Stimulated activated naive CD8-positive, alpha-beta T cell treated with anti-CD3 and anti-CD28 coated beads, Interleukin-15, amount 100 ng/mL, for 72 hours (primary cell): ENCODE measurements around the gene VWF.
A peak's percentile ranks its signal among the peaks of the same experiment; 100 is the strongest.

Experiments used
- ATAC-seq: fragments of 150-1000 bp; cut with Tn5 transposase; 2 replicates; pipeline ENCODE4 v1.10.0; 2021; ENCODE audit warnings: mild to moderate bottlenecking, moderate library complexity
- DNase-seq, 2 donors: peaks; one replicate each; pipeline ENCODE4 v3.0.0; 2021 to 2022
- H3K27ac Mint-ChIP-seq, 2 donors: one replicate each; pipeline ENCODE4 v1.8.0; 2022; ENCODE audit warnings: mild to moderate bottlenecking in 2 of 2, mixed read lengths in 2 of 2, moderate library complexity in 2 of 2
- H3K27me3 Mint-ChIP-seq: one replicate; pipeline ENCODE4 v1.8.0; 2022; ENCODE audit warnings: mixed read lengths
- H3K4me1 Mint-ChIP-seq: one replicate; pipeline ENCODE4 v1.8.0; 2022; ENCODE audit warnings: mild to moderate bottlenecking, mixed read lengths
- H3K4me3 Mint-ChIP-seq, 2 donors: one replicate each; pipeline ENCODE4 v1.8.0; 2022; ENCODE audit warnings: mild to moderate bottlenecking in 2 of 2, mixed read lengths in 2 of 2, moderate library complexity in 1 of 2
- H3K9me3 Mint-ChIP-seq, 2 donors: one replicate each; pipeline ENCODE4 v1.8.0; 2022; ENCODE audit warnings: mixed read lengths in 2 of 2

VWF gene

DNA sequence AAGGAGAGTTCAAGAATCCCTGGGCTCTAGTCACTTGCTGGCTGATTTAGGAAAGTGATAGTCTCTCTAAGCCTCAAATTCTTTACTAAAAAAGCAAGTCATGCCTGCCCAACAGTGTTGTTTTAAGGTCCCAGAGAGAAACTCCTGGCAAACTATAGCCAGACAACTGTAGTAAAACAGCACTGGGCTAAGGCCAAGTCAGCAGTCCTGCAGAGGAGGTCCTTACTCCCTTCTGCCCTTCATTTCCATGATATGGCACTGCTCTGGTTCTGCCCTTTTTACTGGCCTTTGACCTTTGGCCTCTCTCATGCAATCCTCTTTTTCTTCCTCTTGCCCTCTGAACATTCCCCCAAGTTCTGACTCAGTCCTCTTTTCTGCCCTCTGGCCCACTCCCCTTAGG is 74.9 kb downstream of the VWF start:
- ATAC-seq (no peak), DNase-seq (no peak)
- Mint-ChIP-seq H3K4me3 (no peak overlapping the region), H3K27ac (no peak overlapping the region), H3K4me1 (no peaks in the 10 kb centered on the region), H3K9me3 (no peaks in the 10 kb centered on the region), H3K27me3 (no peaks in the 10 kb centered on the region)

DNA sequence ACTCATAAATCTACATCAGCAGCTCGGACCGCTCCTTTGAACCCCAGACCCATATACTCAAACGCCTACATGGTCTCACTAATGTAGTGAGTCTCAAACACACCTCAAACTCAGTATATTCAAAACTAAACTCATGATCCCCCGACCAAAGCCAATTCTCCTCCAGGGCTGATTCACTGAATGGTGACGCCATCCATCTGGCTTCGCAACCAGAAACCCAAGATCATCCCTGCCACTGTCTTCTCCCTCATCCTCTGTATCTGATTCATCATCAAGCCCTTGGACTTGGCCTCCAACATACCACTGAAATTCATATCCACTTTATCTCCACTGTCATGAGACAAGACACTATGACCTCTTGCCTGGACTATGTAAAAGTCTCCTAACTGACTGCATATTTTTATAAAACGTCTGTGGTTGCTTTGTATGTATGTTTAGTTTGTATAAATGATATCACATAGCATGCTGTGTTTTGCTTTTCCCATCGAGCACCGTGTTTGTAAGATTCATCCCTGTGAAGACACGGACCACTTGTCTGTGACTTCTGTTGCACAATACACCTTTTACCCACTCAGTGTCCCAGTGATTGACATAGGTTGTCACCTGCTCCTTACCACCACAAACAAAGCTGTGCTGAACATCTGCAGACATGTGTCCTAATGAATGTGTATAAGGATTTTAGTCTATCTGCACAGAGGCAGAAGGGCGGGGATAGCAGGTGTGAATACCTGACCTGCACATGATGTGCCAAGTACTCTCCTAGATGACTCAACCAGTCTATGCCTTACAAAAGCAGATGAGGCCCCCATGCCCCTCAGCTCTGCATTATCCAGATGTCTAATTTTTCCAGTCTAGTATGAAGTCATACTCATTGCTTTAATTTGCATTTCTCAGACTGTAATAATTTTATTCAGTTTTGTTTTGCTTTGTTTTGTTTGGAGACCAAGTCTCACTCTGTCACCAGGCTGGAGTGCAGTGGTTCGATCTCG is 76.9 kb downstream of the VWF start:
- Mint-ChIP-seq H3K27ac (no peak overlapping the region), H3K4me1 (no peaks in the 10 kb centered on the region), H3K9me3 (no peaks in the 10 kb centered on the region), H3K27me3 (no peaks in the 10 kb centered on the region), H3K4me3 (no peak overlapping the region)
- ATAC-seq (peak; percentile 63), DNase-seq (no peak)

DNA sequence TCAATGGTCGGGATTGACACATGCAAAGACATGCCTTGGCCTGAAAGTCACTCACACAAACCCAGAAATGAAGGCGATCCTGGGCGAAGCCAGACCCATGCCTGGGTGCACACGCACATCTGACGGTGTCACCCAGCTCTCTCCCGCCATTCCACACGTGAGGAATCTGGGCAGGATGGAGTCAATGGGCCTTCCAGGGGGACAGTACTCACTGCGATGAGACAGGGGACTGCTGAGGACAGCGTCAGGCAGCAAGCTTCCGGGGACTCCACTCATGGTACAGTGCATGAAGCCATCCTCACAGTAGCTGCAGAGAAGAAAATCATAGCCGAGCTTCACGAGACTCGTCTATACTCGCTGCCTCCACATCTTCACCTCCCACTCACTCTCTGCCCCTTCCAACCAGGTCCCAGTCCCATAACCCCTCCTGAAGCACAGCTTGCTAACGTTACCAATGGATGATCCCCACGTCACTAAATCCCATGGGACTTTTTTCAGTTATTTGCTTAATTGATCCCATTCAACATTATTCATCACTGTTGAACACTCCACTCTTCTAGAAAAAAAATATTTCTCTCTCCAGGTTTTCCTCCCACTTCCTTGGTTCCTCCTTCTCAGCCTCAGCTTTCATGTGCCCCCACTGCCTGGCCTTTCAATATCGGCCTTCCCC is 77.8 kb downstream of the VWF start:
- no peaks in the 10 kb centered on the region for H3K27me3 Mint-ChIP-seq
- H3K4me3 Mint-ChIP-seq, result no peak overlapping the region
- no peaks in the 10 kb centered on the region for H3K9me3 Mint-ChIP-seq
- H3K4me1 Mint-ChIP-seq, result no peaks in the 10 kb centered on the region
- no peak overlapping the region for H3K27ac Mint-ChIP-seq
- no peak for ATAC-seq
- no peak for DNase-seq

DNA sequence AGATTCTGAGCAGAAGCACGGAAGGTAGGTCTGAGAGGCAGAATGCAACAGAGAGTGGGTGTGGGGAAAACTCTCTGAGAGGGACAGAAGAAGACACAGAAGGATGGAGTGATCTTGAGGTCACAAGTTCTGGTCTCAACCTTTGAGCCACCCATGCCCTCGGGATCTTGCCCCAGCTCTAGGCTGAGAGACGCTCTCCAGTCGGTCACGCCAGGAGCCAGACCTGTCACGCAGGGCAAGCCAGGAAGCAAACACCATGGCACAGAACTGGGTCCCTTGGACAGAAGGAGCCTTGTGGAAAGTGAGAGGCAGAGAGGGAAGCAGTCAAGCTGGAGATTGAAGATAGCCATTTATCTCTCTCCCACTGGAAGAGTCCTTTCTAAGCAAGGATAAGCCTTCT is 79.0 kb downstream of the VWF start:
- Mint-ChIP-seq H3K27me3 (no peaks in the 10 kb centered on the region), H3K27ac (no peak overlapping the region), H3K9me3 (no peaks in the 10 kb centered on the region), H3K4me1 (no peaks in the 10 kb centered on the region), H3K4me3 (no peak overlapping the region)
- DNase-seq (no peak), ATAC-seq (no peak)

DNA sequence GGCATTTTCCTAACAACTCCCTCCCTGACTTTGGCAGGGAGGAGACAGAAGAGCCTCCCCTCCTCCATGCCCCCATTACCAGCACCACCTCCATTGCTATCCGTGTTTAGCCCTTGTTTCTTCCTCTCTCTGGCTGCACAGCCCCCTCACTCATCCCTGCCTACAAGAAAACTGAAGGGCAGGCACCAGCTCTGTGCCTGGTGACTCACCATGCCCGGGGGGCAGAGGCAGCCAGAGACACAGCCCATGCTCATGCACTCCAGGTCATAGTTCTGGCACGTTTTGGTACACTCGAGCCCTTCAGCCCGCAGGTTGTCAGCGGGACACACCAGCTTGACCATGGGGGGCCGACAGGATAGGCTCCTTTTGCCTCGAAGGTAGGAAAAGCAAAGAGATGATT is 80.4 kb downstream of the VWF start:
- no peaks in the 10 kb centered on the region for H3K27me3 Mint-ChIP-seq
- DNase-seq (no peak), ATAC-seq (no peak)
- H3K27ac Mint-ChIP-seq, result no peak overlapping the region
- peaks cover 5% of the 10 kb centered on the region for H3K4me1 Mint-ChIP-seq
- H3K4me3 Mint-ChIP-seq, result no peak overlapping the region
- no peaks in the 10 kb centered on the region for H3K9me3 Mint-ChIP-seq

DNA sequence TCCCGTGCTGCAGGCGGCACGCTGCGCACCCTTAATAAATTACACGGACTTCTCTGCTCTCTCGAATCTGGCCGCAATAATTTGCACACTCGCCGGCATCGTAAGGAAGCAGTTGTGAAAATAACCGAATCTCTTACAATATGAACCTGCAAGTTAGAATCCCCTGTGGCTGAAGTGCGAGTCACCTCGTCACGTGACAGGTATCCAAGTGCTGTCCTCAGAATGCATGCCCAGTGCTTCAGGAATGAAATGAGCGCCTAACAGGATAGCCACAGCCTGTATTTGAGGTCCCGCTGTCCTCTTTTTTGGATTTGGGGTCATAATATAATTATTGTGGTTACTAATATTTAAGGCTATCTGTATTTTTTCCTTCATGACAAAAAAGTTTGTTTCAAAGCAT is 82.0 kb downstream of the VWF start:
- H3K4me1 Mint-ChIP-seq, result peaks cover 5% of the 10 kb centered on the region
- no peak for DNase-seq

DNA sequence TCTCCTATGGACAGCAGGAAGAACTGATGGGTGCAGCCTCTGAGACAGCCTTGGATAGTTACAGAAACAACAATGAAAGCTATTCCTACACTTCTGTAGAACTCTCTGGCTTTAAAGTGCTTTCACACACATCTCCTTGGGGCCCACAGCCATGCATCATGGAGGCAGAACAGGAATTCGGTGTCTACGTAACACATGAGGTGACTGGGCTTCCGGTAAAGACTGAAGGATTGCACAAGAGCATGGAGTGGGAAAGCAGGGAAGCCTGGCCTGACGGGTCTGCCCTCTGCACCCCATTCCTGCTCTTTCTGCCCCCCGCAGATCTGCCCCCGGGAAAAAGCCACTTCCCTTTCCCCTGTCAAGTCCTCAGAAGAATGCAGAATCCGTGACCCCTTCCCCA is 82.6 kb downstream of the VWF start:
- ATAC-seq (no peak), DNase-seq (no peak)

More for the DNA sequence above, 82.0 kb downstream of the VWF start:
- Mint-ChIP-seq H3K27ac (no peak overlapping the region), H3K4me3 (no peak overlapping the region), H3K9me3 (no peaks in the 10 kb centered on the region), H3K27me3 (no peaks in the 10 kb centered on the region)
- no peak for ATAC-seq

DNA sequence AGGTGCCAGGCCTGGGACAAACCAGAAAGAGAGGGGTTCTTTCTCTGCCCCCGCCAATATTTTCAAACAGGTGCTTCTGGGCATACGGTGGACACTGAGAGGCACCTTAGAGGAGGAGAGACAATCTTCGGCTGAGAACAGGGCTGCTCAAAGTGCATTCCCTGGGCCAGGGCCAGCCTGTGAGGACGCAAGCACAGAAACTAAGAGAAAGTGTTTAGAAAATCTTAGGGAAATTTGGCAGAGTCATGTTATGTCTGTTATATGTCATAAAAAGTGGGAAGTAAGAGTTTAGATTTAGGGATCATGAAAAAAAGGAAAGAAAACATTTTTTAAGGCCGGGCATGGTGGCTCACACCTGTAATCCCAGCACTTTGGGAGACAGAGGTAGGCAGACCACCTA is 83.7 kb downstream of the VWF start:
- Mint-ChIP-seq H3K27me3 (no peaks in the 10 kb centered on the region), H3K4me3 (no peak overlapping the region), H3K27ac (no peak overlapping the region), H3K4me1 (peaks cover 5% of the 10 kb centered on the region), H3K9me3 (no peaks in the 10 kb centered on the region)
- DNase-seq (no peak), ATAC-seq (no peak)

More for the DNA sequence above, 82.6 kb downstream of the VWF start:
- Mint-ChIP-seq H3K9me3 (no peaks in the 10 kb centered on the region), H3K4me1 (peaks cover 5% of the 10 kb centered on the region), H3K4me3 (no peak overlapping the region), H3K27ac (no peak overlapping the region), H3K27me3 (no peaks in the 10 kb centered on the region)

DNA sequence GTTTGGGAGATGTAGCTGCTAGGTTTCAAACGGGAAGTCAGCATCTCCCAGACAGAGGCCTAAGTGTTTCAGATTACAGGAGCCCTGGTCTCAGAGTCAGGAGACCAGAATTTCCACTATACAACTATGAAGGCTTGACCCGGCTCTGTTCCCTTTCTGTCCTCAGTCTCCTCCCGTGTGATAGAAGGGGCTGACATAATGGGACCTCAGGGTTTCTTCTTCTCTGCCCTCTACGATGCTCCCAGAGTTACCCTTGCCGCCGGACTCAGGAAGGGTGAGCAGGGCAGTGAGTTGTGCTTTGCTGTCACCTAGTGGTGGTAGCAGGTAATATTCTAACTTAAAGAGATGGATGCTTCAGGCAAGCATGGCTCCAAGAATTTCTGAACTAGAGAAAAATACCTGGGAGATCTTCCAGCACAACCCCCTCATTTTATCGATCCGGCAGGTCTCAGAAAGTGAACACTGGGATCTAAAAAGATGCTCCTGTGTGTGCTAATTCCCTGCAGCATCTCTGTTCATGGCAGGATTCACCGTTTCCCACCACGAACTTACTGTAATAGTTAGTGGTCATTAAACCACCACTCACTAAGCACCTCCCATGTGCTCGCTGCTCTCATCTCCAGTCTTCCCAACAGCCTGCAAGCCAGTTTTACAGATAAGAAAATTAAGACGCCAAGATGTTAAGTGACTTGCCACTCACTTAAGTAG is 84.4 kb downstream of the VWF start:
- H3K9me3 Mint-ChIP-seq, result no peaks in the 10 kb centered on the region
- peaks cover 5% of the 10 kb centered on the region for H3K4me1 Mint-ChIP-seq
- H3K27ac Mint-ChIP-seq, result peak overlapping the region; percentile 69 to 77
- peak overlapping the region in 1 of 2 donors; percentile 27 for H3K4me3 Mint-ChIP-seq
- no peaks in the 10 kb centered on the region for H3K27me3 Mint-ChIP-seq
- ATAC-seq (peak; percentile 82), DNase-seq (peak; percentile 53 to 54)

DNA sequence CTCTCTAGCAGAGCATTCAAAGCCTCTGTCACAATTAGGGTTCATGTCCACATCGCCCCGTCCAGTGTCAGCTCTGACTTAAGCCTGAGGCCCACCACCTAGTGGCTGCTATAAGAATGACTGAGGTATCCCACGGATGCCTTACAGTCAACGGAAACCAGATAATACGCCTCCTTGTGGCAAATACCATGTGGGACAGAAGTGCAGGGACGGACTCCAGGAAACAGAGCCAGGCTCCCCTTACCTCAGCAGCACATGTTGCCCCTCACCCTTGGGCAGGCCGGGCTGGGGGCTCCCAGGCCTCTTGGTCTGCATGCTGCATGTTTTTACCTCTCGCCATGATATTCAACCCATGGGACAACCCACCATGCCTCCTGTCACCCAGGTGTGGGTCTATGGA is 86.3 kb downstream of the VWF start:
- Mint-ChIP-seq H3K27me3 (no peaks in the 10 kb centered on the region), H3K27ac (no peak overlapping the region), H3K9me3 (no peaks in the 10 kb centered on the region), H3K4me3 (no peak overlapping the region), H3K4me1 (peaks cover 5% of the 10 kb centered on the region)
- ATAC-seq, result peak; percentile 83
- peak; percentile 55 to 63 for DNase-seq

DNA sequence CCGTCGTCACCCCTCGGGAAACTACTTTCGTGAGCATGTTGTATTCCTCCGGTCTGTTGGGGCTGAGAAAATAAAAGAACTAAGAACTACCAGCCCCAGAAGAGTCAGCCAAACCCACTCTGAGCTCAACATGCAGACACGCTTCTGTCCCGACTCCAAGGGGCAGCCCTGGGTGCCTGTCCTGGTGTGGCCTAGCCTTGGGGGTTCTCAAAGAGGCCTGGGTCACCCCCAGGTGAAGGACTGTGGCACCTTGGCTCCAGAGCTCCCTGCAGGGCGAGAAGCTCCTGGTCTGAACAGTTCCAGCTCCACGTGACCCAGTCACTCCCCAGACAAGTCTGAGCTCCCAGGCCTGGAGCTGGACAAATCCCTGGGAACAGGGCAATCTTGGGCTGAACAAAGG is 87.0 kb downstream of the VWF start:
- Mint-ChIP-seq H3K4me1 (peaks cover 5% of the 10 kb centered on the region), H3K27me3 (no peaks in the 10 kb centered on the region), H3K27ac (no peak overlapping the region), H3K9me3 (no peaks in the 10 kb centered on the region), H3K4me3 (no peak overlapping the region)
- no peak for ATAC-seq
- no peak for DNase-seq

DNA sequence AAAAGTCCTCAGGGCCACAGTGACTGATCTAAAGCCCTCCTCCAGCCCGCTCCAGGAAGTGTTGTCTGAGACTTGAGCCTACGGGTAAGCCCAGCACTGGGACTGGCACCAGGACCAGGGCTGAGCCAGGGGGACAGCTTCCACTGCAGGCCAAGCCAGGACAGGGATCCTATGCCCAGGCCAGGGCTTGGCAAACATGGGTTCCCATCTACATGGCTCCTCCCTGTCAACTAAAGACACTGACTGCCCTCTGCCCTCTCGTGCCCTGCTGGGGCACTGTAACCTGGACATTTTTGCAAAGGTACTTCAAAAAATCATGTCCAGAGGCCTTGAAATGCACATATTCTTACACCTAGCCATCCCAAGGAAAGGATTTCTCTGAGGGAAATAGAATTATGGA is 88.0 kb downstream of the VWF start:
- H3K27ac Mint-ChIP-seq, result no peak overlapping the region
- DNase-seq, result no peak
- no peaks in the 10 kb centered on the region for H3K9me3 Mint-ChIP-seq
- no peaks in the 10 kb centered on the region for H3K27me3 Mint-ChIP-seq
- peaks cover 5% of the 10 kb centered on the region for H3K4me1 Mint-ChIP-seq
- ATAC-seq, result no peak
- no peak overlapping the region for H3K4me3 Mint-ChIP-seq

DNA sequence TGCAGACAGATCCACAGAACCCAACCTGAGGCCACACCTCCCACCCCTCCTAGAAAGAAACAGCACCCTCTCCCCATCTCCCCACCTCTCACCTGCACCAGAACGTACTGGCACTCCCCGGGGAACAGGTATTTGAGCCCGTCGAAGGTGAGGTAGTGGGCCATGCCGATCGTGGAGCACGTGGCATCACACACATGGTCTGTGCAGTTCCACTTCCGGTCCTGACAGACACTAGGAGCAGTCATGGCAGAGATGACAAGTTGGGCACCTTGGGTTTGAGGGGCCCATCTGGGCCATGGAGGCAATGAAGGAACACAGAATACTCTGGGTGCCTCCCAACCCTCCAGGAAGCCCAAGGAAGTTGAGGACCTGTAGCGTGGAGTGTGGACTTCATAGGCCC is 89.9 kb downstream of the VWF start:
- ATAC-seq (no peak), DNase-seq (no peak)
- H3K27me3 Mint-ChIP-seq, result no peaks in the 10 kb centered on the region
- H3K9me3 Mint-ChIP-seq, result no peaks in the 10 kb centered on the region
- H3K27ac Mint-ChIP-seq, result no peak overlapping the region
- no peak overlapping the region for H3K4me3 Mint-ChIP-seq
- no peaks in the 10 kb centered on the region for H3K4me1 Mint-ChIP-seq

DNA sequence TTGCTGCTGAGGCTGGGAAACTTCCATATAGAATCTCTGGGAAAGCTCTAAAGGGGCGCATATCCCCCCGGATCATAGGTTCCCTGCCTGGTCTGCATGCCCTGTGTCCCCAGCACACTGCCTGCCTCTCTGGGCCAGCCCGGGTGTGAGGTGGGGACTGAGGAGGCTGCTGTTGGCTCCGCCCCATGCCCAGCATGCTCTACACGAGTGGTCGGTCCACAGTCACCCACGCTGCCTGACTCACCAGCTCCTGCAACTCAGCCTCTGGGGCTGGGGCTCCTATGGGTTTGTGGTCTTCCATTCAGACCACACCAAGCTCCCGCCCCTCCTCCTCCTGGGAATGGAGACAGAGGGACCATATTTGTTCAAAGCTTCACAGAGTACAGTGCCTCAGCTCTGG is 90.9 kb downstream of the VWF start:
- H3K27me3 Mint-ChIP-seq, result no peaks in the 10 kb centered on the region
- no peak overlapping the region for H3K4me3 Mint-ChIP-seq
- no peak overlapping the region for H3K27ac Mint-ChIP-seq
- ATAC-seq, result no peak
- no peak for DNase-seq
- H3K4me1 Mint-ChIP-seq, result no peaks in the 10 kb centered on the region
- H3K9me3 Mint-ChIP-seq, result no peaks in the 10 kb centered on the region

DNA sequence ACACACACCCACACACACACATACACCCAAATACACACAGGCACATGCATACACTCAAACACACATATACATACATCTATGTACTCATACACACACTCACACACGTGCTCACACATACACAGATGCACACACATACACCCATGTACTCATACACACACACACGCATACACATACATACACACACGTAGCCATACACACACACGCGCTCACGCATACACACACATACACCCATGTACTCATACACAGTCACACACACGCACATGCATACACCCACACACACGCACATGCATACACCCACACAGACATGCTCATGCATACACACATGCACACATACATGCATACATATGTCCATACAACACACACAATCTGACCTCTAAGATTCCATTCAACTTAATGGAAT is 91.7 kb downstream of the VWF start:
- H3K4me1 Mint-ChIP-seq, result no peaks in the 10 kb centered on the region

DNA sequence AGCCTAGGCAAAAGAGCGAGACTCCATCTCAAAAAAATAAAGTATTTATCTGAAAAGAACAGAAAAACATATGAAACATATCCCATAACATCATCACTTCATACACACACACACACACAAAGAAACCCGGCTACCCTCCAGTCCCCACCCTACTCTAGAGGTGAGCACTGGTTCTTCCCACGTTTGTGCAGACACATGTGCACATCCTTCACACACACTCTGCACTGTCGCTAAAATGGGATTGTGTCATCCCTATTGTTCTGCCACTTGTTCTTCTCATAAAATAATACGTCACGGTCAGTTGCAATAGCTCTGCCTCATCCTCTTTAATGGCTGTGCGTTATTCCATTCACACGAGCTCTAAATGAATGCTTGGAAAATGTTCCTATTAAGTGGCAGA is 93.5 kb downstream of the VWF start:
- Mint-ChIP-seq H3K4me1 (no peaks in the 10 kb centered on the region), H3K4me3 (no peak overlapping the region), H3K27ac (no peak overlapping the region), H3K27me3 (no peaks in the 10 kb centered on the region), H3K9me3 (peaks cover 5 to 7% of the 10 kb centered on the region in 2 donors)
- ATAC-seq (no peak), DNase-seq (no peak)

More for the DNA sequence above, 91.7 kb downstream of the VWF start:
- Mint-ChIP-seq H3K27me3 (no peaks in the 10 kb centered on the region), H3K4me3 (no peak overlapping the region), H3K9me3 (no peaks in the 10 kb centered on the region), H3K27ac (no peak overlapping the region)
- ATAC-seq (no peak), DNase-seq (no peak)
